ENCODE measurements around the gene ABO.
"Not testable (repeated sequence)": the region's sequence is repeated elsewhere in the genome, so short reads cannot be mapped to it uniquely, and the experiment has no call there.

ABO gene

GRCh38 chr9:133284362-133284761 is 9.4 kb upstream of the ABO start:
- H3K4me1 ChIP-seq (ENCODE audit: control insufficient read depth, insufficient read depth, low read length), result no peaks in the 10 kb centered on the region
- H3K36me3 ChIP-seq (ENCODE audit: control insufficient read depth in 2 of 2, insufficient read depth in 1 of 2, low read length in 2 of 2), result no peaks in the 10 kb centered on the region
- H3K9me3 ChIP-seq (ENCODE audit: control insufficient read depth, insufficient read depth, low read depth, low read length), result no peaks in the 10 kb centered on the region
- H3K27ac ChIP-seq (ENCODE audit: extremely low read depth, low read depth, low read length), result no peak overlapping the region
- ChIA-PET POLR2A (no interaction called here), CTCF (interaction anchor here (0.8 to 1.0 kb wide), 2 partner anchors 123 to 203 kb away, joined by 4 to 5 read pairs; no protein-coding TSS in a partner anchor)
- no peak overlapping the region for H3K4me3 ChIP-seq (ENCODE audit: low read depth, low read length)
- no peak for TF ChIP-seq ZNF677 (tag by site-specific recombination; IDR thresholded peaks at IDR 0.05)
- no peak for TF ChIP-seq ZNF169 (tag by site-specific recombination; IDR thresholded peaks at IDR 0.05)
- TF ChIP-seq ZNF629 (tag by site-specific recombination; IDR thresholded peaks at IDR 0.05), result no peak
- TF ChIP-seq EGR2 (tag by site-specific recombination; IDR thresholded peaks at IDR 0.05; ENCODE audit: low read depth), result no peak
- TF ChIP-seq MYNN (tag by site-specific recombination; IDR thresholded peaks at IDR 0.05; ENCODE audit: borderline replicate concordance), result no peak
- TF ChIP-seq ZNF645 (tag by site-specific recombination; IDR thresholded peaks at IDR 0.05), result no peak
- TF ChIP-seq ZBTB8A (tag by site-specific recombination; IDR thresholded peaks at IDR 0.05), result no peak
- TF ChIP-seq ZNF596 (tag by site-specific recombination; IDR thresholded peaks at IDR 0.05), result no peak
- no peak for TF ChIP-seq GLIS2 (tag by site-specific recombination; IDR thresholded peaks at IDR 0.05)
- no peak for TF ChIP-seq ZBTB17 (tag by site-specific recombination; IDR thresholded peaks at IDR 0.05)
- TF ChIP-seq ZNF404 (tag by site-specific recombination; IDR thresholded peaks at IDR 0.05), result no peak
- TF ChIP-seq, protein P1, sequence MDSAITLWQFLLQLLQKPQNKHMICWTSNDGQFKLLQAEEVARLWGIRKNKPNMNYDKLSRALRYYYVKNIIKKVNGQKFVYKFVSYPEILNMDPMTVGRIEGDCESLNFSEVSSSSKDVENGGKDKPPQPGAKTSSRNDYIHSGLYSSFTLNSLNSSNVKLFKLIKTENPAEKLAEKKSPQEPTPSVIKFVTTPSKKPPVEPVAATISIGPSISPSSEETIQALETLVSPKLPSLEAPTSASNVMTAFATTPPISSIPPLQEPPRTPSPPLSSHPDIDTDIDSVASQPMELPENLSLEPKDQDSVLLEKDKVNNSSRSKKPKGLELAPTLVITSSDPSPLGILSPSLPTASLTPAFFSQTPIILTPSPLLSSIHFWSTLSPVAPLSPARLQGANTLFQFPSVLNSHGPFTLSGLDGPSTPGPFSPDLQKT (IDR thresholded peaks at IDR 0.05; ENCODE audit: borderline replicate concordance, low read depth, low read length), result no peak
- no peak for TF ChIP-seq YY2 (tag by site-specific recombination; IDR thresholded peaks at IDR 0.05)
- TF ChIP-seq HOXD13 (CRISPR knock-in tag; IDR thresholded peaks at IDR 0.05; ENCODE audit: borderline replicate concordance), result no peak
- TF ChIP-seq ZSCAN18 (tag by site-specific recombination; IDR thresholded peaks at IDR 0.05), result no peak
- TF ChIP-seq ZNF133 (tag by site-specific recombination; IDR thresholded peaks at IDR 0.05), result no peak
- TF ChIP-seq ZFP69B (tag by site-specific recombination; IDR thresholded peaks at IDR 0.05), result no peak
- no peak for TF ChIP-seq WT1 (tag by site-specific recombination; IDR thresholded peaks at IDR 0.05)
- no peak for TF ChIP-seq ZNF280C (tag by site-specific recombination; IDR thresholded peaks at IDR 0.05)

DNA sequence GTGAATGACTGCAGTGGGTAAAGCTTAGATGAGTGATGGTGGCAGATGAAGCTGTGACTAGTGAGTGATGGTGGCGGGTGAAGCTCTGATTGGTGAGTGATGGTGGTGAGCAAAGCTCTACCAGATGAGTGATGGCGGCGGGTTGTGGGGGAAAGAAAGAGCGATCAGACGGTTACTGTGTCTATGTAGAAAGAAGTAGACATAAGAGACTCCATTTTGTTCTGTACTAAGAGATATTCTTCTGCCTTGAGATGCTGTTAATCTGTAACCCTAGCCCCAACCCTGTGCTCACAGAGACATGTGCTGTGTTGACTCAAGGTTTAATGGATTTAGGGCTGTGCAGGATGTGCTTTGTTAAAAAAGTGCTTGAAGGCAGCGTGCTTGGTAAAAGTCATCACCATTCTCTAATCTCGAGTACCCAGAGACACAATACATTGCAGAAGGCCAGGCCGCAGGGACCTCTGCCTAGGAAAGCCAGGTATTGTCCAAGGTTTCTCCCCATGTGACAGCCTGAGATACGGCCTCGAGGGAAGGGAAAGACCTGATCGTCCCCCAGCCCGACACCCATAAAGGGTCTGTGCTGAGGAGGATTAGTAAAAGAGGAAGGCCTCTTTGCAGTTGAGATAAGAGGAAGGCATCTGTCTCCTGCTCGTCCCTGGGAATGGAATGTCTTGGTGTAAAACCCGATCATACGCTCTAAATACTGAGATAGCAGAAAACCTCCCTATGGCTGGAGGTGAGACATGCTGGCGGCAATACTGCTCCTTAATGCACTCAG is 8.4 kb upstream of the ABO start:
- POLR2A ChIA-PET; H3K27ac ChIP-seq (ENCODE audit: extremely low read depth, low read depth, low read length); H3K4me1 ChIP-seq (ENCODE audit: control insufficient read depth, insufficient read depth, low read length); H3K9me3 ChIP-seq (ENCODE audit: control insufficient read depth, insufficient read depth, low read depth, low read length); H3K36me3 ChIP-seq (ENCODE audit: control insufficient read depth in 2 of 2, insufficient read depth in 1 of 2, low read length in 2 of 2); H3K4me3 ChIP-seq (ENCODE audit: low read depth, low read length): not testable (repeated sequence)
- CTCF ChIA-PET, result interaction anchor here (1.0 kb wide), 1 partner anchor 122 kb away, joined by 5 read pairs; no protein-coding TSS in a partner anchor
